Activated T-cell treated with anti-CD3 and anti-CD28 coated beads for 48 hours (primary cell): ENCODE results near the gene LTBP1.
A peak's percentile ranks its signal among the peaks of the same experiment; 100 is the strongest.

Source experiments
- DNase-seq: peaks from one replicate; pipeline ENCODE4 v3.0.0-alpha.2; 2020; ENCODE audit warnings: low read depth

Gene LTBP1

GRCh38 chr2:32931519-32931918 is 15.2 kb upstream of the LTBP1 start:
- no peak for DNase-seq

DNA sequence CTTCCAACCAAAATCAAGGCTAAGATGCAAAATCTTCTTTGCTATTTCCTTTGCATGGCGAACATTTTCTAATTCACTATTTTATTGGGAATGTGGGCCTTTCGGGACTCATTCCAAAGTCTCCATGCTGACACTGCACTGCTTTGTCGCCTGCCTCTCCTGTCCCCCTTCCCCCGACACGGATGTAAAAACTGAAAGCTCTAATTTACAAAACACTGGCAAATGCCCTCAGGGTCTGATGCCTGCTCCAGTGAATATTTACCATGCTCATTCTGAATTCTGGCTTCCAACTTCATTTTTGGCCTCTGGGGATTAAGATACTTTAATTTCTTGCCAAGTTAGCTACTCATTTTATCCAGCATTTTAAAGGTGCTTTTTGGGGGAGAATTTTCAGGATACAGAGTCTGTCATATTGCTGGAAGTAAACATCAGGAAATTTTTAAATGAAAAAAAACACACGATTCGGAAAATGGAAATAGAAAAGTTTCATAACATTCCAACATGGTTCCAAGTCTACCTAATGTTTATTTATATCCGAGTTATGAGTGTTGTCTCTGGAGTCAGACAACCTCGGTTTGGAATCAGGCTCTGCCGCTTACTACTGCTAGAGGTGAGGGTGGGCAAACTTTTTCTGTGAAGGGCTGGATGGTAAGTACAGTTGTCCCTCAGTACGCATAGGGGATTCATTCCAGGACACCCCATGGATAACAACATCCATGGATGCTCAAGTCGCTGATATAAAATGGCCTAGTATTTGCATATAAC is 14.6 kb upstream of the LTBP1 start:
- no peak for DNase-seq

DNA sequence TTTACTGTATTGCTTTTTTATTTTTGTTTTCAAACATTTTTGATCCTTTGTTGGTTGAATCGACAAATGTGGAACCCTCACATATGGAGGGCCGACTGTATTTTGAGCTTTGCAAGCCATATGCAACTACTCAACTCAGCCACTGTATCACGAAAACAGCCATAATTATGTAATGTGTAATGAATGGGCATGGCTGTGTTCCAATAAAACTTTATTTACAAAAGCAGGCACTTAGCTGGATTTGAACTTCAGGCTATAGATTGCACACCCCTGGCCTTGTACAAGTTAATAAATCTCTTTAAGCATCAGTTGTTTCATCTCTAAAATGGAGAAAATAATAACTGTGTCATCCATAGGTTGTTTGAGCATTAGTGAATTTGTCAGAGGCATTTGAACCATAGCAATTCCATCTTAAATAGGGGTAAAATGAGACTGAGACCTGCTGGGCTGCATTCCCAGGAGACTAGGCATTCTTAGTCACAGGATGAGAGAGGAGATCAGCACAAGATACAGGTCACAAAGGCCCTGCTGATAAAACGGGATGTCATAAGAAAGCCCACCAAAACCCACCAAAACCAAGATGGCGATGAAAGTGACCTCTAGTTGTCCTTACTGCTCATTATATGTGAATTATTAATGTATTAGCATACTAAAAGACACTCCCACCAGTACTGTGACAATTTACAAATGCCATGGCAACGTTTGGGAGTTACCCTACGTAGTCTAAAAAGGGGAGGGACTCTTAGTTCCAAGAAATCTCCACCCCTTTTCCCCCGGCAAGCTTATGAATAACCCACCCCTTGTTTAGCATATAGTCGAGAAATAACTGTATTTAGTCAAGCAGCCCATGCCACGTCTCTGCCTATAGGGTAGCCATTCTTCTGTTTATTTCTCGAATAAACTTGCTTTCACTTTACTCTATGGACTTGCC is 13.7 kb upstream of the LTBP1 start:
- no peak for DNase-seq

DNA sequence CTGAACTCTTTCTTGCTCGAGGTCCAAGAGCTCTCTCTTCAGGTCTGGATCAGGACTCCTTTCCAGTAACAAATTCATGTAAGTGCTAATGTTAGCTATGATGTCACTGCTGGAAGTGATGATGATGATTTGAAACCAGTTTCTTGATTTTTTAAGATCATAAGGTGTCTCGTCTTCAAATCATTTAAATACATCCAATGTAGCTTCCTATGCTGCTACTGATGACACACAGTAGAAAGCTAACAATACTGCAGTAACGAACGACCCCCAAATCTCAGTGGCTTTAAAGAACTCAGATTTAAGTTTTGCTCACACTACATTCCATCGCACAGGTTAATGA is 13.0 kb upstream of the LTBP1 start:
- no peak for DNase-seq

DNA sequence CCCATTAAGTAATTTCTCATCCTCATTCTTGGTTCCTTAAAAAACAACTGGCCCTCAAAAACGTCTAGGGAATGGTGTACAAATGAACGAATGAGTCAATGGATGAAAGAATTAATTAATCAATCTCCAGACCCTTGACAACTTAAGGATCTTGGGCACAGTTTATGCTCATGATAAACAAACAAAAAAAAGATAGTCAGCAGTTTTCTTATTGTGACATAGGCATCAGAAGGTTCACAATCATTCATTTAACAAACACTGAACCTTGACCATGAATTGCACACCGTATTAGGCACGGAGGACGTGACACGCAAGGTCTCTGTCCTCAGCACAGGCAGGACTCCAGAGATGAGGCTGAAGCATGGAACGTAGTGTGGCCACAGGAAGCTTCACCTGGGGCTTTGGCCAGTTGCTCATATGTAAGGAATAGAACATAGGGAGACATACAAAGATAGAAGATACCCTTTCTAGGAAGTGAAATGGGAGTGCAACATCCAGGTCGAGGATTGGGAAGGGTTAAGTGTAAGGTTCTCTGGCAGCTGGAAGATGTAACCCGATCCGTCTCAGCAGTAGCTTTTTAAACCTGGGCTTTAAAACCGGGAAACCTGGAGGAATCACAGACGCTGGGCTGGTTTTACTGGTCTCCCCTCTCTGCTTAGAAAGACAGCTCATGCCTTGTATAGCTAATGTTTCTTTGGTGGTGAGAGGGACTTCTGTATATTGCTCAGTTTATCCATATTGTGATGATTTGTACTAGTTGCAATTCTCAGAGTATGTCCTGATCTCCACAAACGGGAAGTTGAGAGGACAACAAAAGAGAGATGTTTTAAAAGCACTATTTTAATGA is 8.9 kb upstream of the LTBP1 start:
- no peak for DNase-seq

GRCh38 chr2:32938934-32939333 is 7.8 kb upstream of the LTBP1 start:
- no peak for DNase-seq

DNA sequence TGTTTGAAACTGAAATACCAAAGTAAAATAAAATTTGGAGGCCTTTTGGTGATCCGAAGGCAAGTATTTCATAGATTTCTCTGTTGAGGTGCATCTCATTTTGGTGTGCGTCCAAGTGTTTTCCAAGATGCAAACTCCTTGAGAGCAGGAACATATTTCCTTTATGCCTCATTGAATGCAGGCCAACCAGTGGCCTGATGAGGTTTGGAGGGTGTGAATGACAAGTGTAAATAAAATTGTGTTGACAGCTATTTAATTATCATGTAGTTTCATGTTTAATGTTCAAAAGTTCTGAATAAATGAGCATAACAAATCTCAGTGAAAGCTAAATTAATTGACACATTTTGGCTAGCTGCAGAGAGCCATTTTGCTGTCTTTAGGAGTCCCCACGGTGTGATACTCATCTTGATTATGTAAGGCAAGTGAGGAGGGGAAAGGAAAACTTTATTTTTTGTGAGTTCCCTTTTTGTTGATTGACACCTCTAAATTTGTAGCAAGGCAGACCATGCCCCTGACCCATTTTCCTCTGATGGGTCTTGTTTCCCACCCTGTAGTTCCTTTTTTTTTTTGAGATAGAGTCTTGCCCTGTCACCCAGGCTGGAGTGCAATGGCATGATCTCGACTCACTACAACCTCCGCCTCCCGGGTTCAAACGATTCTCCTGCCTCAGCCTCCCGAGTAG is 6.3 kb upstream of the LTBP1 start:
- DNase-seq: no peak

DNA sequence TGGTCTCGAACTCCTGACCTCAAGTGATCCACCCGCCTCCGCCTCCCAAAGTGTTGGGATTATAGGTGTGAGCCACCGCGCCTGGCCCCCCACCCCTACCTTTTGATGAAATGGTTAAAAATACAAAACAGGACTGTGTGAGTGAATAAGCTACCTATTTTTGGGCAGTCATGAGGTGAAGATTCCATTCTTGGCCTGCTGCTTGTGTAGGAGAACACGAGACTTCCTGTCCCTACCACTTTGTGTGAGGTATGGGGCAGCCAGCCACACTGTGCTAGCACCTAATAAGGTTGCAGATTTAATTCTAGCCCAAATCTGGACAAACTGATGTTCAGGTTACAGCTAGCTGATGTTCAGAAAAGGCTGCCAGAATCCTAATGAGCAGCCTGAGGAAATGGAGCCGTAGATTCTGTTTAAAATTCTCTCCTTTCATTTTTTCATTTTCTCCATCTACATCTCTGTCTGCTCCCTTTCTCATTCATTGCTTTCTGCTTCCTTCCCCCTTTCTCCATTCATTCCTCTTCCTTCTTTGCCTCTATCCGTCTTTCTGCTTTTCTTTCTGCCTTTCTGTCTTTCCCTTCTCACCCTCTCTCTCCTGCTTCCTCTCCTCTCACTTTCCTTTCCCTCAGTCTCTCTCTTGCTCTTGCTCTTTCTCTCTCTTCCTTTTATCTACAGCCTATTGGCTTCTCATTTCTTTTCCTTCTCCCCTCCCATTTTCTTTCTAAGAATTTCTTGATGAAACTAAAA is 4.6 kb upstream of the LTBP1 start:
- no peak for DNase-seq

DNA sequence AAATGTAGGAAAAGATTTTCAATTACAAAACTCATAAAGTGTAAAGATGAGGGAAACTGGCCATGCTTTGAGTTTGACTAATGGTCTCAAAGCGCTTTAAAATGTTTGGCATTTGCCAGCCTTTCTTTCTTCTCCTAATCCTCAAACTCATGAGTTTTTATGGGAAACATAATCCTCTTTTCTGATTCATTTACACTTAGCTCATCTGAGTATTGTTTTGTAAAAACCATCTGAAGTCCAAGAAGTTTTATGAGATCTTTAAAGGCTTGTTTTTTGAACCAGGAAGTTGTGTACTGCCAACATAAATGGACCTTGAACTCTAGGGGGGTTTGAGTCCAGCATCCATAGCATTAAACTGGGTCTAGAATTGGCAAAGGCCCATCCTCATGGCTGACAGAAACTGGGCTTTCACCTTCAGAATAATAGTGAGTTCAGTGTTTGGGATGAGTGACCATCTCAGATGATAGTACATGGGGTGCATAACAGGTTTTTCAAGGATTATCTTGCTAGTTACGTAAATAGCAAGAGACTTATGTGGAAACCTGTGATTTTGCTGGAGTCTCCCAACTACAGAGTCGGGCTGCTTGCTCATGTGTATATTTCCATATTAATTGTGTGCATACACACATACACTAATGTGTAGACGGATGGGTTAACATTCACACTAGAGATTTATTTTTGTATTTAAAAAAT is 3.8 kb upstream of the LTBP1 start:
- DNase-seq: no peak

DNA sequence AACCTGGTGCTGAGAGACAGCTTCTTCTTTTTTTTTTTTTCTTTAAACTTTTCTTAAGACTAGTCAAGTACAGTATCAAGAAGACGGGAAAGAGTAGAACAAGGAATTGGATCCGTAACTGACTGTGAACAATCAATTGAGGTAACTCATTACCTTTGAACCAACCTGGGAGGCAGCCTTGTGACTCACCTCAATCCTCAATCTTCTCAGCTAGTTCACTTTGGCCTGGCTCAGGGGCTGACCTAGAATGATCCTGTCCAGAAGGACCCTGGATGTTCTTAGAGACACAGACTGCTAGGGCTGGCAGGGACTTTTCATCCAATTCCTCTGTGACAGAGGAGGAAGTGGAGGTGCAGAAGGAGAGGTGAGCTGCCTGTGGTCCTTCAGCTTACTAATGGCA is 1.5 kb upstream of the LTBP1 start:
- no peak for DNase-seq

GRCh38 chr2:32947076-32947483 is 327 bp downstream of the LTBP1 start:
- DNase-seq: peak; percentile 6

GRCh38 chr2:32947484-32948143 is 861 bp downstream of the LTBP1 start:
- peak; percentile 16 for DNase-seq

GRCh38 chr2:32948266-32948665 is 1.5 kb downstream of the LTBP1 start:
- no peak for DNase-seq

- DNase-seq: no peak
Measured at GRCh38 chr2:32949260-32949659, 2.5 kb downstream of the LTBP1 start.

DNA sequence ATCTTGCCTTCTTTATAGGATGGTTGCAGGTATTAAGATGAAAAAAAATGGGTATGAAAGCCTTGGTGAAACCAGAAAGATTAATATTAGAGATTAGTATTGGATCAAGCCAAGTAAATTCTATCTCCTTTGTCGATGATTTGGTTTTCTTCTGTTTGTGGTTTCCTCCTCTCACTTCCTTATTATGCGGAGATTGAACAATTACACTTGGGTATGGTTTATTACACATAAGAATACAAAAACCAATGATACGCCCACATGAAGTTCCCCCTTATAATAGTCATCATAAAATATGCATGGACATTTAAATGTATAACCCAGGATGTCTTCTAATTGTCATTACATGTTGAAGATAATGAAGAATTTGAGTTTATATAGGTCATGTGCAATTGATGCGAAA is 4.9 kb downstream of the LTBP1 start:
- no peak for DNase-seq

DNA sequence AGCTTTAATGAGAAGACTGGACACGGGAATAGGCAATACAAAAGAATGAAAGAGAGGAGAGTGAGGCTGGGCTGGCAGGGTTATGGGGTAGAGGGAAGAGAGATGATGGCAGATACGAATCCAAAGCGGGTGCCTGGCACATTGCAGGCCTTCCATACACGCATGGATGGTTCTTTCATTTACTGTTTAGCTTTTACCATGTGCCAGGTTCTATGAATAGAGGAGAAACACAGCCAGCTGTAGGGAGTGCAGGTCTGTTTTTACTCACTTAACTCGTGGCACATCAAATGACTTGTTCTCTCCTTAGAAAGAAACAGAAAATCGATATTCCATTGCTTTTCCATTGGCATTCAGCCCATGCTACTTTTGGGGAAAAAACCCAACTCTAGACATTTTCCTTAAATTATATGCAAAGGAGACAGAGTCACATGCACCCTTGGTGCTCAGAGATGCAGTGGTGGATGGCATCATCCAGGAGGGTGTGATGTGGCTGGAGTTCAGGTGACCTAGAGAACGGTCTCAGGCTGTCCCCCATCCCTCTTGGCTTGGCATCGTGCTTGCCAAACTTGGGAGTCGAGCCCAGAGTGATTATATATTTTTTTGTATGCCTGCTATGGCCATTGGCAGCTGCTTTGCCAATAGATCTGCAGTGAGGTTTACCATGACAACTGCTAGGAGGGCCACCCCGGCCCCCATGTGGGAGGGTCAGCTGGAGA is 6.2 kb downstream of the LTBP1 start:
- DNase-seq: no peak

DNA sequence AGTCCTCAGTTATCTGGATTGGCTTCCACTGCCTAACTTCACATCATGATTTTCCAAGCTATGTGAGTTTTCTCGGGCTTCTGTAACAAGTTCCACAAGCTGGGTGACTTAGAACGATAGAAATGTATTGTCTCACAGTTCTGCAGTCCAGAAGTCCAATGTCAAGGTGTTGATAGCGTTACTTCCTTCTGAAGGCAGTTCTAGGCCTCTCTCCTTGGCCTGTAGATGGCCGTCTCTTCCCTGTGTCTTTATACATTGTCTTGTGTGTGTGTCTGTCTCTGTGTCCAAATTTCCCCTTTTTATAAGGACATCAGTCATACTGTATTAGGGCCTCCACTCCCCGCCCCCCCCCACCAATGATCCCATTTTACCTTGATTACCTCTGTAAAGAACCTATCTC is 7.5 kb downstream of the LTBP1 start:
- DNase-seq: no peak

DNA sequence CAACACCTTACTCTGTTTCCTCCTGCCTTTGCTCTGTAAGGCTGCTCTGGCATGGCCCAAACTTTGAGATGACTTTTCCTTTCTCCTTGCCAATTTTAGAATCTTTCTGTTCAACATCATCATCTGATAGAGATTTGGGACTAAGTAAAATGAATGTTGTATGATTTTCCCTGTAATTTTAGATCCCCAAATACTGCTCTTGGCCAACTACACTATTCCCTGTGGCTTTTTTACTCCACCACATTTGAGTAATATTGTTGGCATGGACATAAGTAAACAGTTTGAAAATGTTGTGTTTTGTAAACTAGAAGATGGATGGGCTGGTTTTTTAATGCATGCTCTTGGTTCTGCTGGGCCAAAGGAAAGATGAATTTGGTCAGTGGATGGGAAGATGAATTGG is 12.1 kb downstream of the LTBP1 start:
- DNase-seq: no peak

DNA sequence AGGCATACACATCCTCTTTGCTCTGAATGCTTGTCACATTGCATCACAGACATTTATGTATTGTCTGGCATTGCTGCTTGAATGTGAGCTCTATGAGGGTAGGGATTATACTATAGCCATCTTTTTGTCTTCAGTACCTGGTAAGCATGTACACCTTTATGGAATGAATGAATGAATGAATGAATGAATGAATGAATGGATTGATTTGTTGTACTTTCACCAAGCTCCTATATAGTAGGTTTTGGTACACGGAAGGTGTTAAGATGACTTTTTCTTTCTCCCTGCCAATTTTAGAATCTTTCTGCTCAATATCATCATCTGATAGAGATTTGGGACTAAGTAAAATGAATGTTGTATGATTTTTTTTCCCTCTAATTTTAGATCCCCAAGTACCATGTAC is 13.5 kb downstream of the LTBP1 start:
- no peak for DNase-seq
